ENCODE data around the gene SCN1A. TPM values are rescaled to one million over a fixed set of nuclear protein-coding genes. Genes with fewer than 3 reads are reported as not detected.
A peak's percentile ranks its signal among the peaks of the same experiment; 100 is the strongest.

Gene SCN1A
- total and polyA plus RNA-seq, 2 of the 13 experiments (the other 11 are each of a cell fraction or from before 2014, with no cell fraction given), result 19.9 to 39.4 TPM

DNA sequence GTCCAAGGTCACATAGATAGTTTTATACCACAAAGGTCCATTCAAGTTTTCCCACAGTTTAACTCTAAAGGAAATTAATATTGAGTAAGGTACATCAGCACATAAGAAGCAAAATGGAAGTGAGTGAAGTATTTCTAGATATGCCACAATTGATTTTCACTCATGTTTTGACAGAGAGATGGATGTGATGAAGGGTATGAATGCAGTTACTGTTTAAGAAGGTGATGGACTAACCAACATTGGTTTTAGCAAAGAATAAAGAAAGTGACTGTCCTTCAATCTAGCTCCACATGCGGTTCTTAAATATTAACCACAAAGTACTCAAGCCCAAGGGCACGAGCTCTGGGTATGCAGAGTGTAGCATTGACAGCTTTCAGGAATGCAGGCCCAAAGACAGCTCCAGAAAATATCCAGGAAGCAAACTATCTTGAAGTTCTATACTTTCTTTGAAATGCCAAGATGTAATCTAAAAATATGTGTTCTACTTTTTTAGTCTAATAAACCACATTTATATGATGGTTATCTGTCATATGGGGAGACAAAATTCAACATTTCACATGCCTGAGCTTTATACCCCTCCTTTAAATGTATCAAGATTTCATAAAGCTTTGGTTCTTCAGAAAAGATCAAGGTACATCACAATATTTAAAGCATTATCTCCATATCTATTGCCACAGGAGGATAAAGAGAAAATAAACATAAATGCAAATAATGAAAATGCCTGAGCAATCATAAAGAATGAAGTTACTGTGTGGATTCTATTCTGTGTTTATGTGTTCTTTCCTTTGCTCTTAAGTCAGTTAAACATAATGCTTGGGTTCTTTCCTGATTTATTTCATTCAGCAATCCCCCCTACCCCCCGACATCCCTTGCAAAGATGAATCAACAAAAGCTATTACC lies 6.7 kb upstream of the SCN1A start (continued):
- TF ChIP-seq, protein P1, sequence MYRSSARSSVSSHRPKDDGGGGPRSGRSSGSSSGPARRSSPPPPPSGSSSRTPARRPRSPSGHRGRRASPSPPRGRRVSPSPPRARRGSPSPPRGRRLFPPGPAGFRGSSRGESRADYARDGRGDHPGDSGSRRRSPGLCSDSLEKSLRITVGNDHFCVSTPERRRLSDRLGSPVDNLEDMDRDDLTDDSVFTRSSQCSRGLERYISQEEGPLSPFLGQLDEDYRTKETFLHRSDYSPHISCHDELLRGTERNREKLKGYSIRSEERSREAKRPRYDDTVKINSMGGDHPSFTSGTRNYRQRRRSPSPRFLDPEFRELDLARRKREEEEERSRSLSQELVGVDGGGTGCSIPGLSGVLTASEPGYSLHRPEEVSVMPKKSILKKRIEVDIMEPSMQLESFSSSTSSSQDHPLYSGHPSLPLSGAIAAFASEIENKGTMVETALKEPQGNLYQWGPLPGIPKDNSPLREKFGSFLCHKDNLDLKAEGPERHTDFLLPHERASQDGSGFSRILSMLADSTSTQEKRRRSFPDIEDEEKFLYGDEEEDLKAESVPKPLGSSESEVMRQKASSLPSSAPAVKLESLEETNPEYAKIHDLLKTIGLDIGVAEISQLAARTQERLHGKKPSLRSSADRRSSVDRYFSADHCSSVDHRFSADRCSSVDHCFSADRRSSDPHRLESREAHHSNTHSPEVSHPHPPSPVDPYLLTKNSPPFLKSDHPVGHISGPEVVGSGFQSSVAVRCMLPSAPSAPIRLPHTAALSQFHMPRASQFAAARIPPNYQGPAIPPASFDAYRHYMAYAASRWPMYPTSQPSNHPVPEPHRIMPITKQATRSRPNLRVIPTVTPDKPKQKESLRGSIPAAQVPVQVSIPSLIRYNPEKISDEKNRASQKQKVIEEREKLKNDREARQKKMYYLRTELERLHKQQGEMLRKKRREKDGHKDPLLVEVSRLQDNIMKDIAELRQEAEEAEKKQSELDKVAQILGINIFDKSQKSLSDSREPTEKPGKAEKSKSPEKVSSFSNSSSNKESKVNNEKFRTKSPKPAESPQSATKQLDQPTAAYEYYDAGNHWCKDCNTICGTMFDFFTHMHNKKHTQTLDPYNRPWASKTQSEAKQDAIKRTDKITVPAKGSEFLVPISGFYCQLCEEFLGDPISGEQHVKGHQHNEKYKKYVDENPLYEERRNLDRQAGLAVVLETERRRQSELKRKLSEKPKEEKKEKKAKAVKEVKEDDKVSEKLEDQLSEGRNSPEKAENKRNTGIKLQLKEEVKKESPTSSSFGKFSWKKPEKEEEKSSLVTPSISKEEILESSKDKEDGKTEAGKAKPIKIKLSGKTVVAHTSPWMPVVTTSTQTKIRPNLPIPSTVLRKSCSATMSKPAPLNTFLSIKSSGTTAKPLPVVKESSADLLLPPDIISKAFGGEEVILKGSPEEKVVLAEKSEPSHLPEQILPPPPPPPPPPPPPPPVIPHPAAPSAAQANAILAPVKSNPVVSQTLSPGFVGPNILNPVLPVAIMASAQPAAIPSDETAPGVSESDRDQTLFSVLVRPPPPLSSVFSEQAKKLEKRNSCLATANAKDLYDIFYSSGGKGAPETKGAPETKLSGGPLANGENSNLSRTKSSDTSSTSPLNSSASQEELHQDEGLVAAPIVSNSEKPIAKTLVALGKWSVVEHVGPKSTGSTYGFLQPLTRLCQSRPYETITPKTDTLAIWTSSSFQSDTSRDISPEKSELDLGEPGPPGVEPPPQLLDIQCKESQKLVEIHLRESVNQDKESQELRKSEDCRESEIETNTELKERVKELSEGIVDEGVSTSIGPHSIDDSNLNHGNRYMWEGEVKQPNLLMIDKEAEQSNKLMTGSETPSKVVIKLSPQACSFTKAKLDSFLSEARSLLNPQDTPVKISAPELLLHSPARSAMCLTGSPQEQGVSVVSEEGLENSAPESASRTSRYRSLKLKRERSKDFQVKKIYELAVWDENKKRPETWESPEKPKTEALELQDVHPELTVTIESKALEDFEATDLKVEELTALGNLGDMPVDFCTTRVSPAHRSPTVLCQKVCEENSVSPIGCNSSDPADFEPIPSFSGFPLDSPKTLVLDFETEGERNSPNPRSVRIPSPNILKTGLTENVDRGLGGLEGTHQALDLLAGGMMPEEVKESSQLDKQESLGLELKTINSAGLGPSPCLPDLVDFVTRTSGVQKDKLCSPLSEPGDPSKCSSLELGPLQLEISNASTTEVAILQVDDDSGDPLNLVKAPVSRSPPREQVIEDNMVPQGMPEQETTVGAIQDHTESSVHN (CRISPR knock-in tag; IDR thresholded peaks at IDR 0.05), result no peak
- TF ChIP-seq, protein P2, sequence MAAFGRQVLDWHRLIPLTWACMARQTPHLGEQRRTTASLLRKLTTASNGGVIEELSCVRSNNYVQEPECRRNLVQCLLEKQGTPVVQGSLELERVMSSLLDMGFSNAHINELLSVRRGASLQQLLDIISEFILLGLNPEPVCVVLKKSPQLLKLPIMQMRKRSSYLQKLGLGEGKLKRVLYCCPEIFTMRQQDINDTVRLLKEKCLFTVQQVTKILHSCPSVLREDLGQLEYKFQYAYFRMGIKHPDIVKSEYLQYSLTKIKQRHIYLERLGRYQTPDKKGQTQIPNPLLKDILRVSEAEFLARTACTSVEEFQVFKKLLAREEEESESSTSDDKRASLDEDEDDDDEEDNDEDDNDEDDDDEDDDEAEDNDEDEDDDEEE (CRISPR knock-in tag; IDR thresholded peaks at IDR 0.05), result no peak
- peak; percentile 52 for TF ChIP-seq KAT2B (IDR thresholded peaks at IDR 0.05; ENCODE audit: borderline replicate concordance, low read depth, low read length)
- TF ChIP-seq ZNF296 (CRISPR knock-in tag; conservative IDR thresholded peaks at IDR 0.05), result no peak
- no peak for TF ChIP-seq TBP (CRISPR knock-in tag; IDR thresholded peaks at IDR 0.05)
- TF ChIP-seq, protein P3, sequence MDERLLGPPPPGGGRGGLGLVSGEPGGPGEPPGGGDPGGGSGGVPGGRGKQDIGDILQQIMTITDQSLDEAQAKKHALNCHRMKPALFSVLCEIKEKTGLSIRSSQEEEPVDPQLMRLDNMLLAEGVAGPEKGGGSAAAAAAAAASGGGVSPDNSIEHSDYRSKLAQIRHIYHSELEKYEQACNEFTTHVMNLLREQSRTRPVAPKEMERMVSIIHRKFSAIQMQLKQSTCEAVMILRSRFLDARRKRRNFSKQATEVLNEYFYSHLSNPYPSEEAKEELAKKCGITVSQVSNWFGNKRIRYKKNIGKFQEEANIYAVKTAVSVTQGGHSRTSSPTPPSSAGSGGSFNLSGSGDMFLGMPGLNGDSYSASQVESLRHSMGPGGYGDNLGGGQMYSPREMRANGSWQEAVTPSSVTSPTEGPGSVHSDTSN (CRISPR knock-in tag; IDR thresholded peaks at IDR 0.05), result peak; percentile 83
- TF ChIP-seq MAFK (conservative IDR thresholded peaks at IDR 0.05 in 1 of 2, IDR thresholded peaks at IDR 0.05 in 1 of 2; ENCODE audit: low read length in 2 of 2), result no peak
- no peak for TF ChIP-seq NFKB2 (CRISPR knock-in tag; IDR thresholded peaks at IDR 0.05; ENCODE audit: borderline replicate concordance)
- TF ChIP-seq ZNF468 (CRISPR knock-in tag; IDR thresholded peaks at IDR 0.05), result no peak
- peak; percentile 43 for TF ChIP-seq ZEB1 (IDR thresholded peaks at IDR 0.05; ENCODE audit: insufficient replicate concordance, low read depth)
- TF ChIP-seq, protein P4, sequence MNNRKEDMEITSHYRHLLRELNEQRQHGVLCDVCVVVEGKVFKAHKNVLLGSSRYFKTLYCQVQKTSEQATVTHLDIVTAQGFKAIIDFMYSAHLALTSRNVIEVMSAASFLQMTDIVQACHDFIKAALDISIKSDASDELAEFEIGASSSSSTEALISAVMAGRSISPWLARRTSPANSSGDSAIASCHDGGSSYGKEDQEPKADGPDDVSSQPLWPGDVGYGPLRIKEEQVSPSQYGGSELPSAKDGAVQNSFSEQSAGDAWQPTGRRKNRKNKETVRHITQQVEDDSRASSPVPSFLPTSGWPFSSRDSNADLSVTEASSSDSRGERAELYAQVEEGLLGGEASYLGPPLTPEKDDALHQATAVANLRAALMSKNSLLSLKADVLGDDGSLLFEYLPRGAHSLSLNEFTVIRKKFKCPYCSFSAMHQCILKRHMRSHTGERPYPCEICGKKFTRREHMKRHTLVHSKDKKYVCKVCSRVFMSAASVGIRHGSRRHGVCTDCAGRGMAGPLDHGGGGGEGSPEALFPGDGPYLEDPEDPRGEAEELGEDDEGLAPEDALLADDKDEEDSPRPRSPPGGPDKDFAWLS (CRISPR knock-in tag; IDR thresholded peaks at IDR 0.05; ENCODE audit: borderline replicate concordance), result no peak
- TF ChIP-seq NFE2L1 (CRISPR knock-in tag; IDR thresholded peaks at IDR 0.05; ENCODE audit: borderline replicate concordance), result no peak
- peak; percentile 91 for TF ChIP-seq FOXA3 (CRISPR knock-in tag; IDR thresholded peaks at IDR 0.05)
- TF ChIP-seq, protein P5, sequence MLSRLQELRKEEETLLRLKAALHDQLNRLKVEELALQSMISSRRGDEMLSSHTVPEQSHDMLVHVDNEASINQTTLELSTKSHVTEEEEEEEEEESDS (CRISPR knock-in tag; IDR thresholded peaks at IDR 0.05; ENCODE audit: borderline replicate concordance), result peak; percentile 52
- TF ChIP-seq NFYC (CRISPR knock-in tag; IDR thresholded peaks at IDR 0.05), result no peak
